ENCODE measurements around the gene MYBL2.

Gene MYBL2

DNA sequence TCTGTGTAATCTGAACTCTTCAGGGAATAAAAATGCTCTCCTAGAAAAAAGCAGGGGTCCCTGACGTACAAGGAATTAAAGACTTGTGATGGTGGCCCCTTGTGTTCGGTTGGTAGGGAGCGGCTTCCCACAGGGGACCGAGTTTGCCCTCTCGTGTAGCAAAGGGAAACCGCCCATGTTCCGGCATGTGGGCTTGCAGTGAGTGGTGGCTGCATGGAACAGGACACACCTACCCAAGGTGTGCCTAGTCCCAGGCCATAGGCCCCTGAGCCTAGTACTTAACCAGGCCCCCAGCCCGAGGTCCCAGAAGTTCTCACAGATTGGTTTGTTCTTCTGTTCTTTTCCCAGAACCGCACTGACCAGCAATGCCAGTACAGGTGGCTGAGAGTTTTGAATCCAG lies 15.5 kb downstream of the MYBL2 start:
- H3K9me3 ChIP-seq (ENCODE audit: control insufficient read depth, insufficient read depth, low read depth, low read length), result no peaks in the 10 kb centered on the region
- no peak overlapping the region for H3K4me3 ChIP-seq (ENCODE audit: low read depth, low read length)
- no peak overlapping the region for H3K27ac ChIP-seq (ENCODE audit: low read depth, low read length)
- no peaks in the 10 kb centered on the region for H3K27me3 ChIP-seq (ENCODE audit: control insufficient read depth, insufficient read depth, low read length)
- H3K9ac ChIP-seq (ENCODE audit: low read length), result no peak overlapping the region
- peaks cover 63% of the 10 kb centered on the region for H3K36me3 ChIP-seq (ENCODE audit: control insufficient read depth, insufficient read depth, low read length)
- H3K4me1 ChIP-seq (ENCODE audit: control insufficient read depth, insufficient read depth, low read length), result no peaks in the 10 kb centered on the region

DNA sequence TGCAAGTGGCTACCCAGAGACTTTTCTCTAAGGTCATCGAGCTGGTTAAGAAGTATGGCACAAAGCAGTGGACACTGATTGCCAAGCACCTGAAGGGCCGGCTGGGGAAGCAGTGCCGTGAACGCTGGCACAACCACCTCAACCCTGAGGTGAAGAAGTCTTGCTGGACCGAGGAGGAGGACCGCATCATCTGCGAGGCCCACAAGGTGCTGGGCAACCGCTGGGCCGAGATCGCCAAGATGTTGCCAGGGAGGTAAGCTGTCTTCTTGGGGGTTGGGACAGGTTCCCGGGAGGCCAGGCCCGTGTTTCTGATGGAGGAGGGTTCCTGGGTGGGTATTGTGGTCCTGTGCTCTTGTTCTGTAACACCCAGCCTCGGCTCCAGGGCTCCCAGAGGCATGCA lies 19.9 kb downstream of the MYBL2 start:
- no peak overlapping the region for H3K27ac ChIP-seq (ENCODE audit: low read depth, low read length)
- H3K9me3 ChIP-seq (ENCODE audit: control insufficient read depth, insufficient read depth, low read depth, low read length), result no peaks in the 10 kb centered on the region
- no peaks in the 10 kb centered on the region for H3K4me1 ChIP-seq (ENCODE audit: control insufficient read depth, insufficient read depth, low read length)
- H3K9ac ChIP-seq (ENCODE audit: low read length), result no peak overlapping the region
- peaks cover 69% of the 10 kb centered on the region for H3K36me3 ChIP-seq (ENCODE audit: control insufficient read depth, insufficient read depth, low read length)
- no peaks in the 10 kb centered on the region for H3K27me3 ChIP-seq (ENCODE audit: control insufficient read depth, insufficient read depth, low read length)
- no peak overlapping the region for H3K4me3 ChIP-seq (ENCODE audit: low read depth, low read length)

DNA sequence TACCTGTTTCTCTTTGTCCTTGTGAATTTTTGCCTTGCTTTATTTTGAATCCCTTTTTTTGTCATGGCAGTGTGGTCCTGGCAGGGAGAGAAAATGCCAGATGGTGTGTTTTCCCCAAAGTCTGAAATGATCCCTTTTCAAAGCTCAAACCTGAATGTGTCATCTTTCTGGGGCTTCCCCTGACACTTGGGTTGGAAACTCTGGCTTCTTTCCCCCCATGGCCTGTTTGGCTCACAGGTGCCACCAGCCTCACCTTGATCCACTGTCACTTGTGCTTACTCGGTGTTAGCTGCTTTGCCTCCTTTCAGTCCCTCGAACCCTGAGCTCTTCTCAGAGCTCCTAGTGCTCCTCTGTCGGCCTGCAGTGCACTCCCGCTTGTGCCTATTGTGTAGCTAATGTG lies 22.3 kb downstream of the MYBL2 start:
- no peaks in the 10 kb centered on the region for H3K27me3 ChIP-seq (ENCODE audit: control insufficient read depth, insufficient read depth, low read length)
- no peak overlapping the region for H3K9ac ChIP-seq (ENCODE audit: low read length)
- H3K4me1 ChIP-seq (ENCODE audit: control insufficient read depth, insufficient read depth, low read length), result no peaks in the 10 kb centered on the region
- no peak overlapping the region for H3K27ac ChIP-seq (ENCODE audit: low read depth, low read length)
- H3K4me3 ChIP-seq (ENCODE audit: low read depth, low read length), result no peak overlapping the region
- no peaks in the 10 kb centered on the region for H3K9me3 ChIP-seq (ENCODE audit: control insufficient read depth, insufficient read depth, low read depth, low read length)
- peaks cover 70% of the 10 kb centered on the region for H3K36me3 ChIP-seq (ENCODE audit: control insufficient read depth, insufficient read depth, low read length)

DNA sequence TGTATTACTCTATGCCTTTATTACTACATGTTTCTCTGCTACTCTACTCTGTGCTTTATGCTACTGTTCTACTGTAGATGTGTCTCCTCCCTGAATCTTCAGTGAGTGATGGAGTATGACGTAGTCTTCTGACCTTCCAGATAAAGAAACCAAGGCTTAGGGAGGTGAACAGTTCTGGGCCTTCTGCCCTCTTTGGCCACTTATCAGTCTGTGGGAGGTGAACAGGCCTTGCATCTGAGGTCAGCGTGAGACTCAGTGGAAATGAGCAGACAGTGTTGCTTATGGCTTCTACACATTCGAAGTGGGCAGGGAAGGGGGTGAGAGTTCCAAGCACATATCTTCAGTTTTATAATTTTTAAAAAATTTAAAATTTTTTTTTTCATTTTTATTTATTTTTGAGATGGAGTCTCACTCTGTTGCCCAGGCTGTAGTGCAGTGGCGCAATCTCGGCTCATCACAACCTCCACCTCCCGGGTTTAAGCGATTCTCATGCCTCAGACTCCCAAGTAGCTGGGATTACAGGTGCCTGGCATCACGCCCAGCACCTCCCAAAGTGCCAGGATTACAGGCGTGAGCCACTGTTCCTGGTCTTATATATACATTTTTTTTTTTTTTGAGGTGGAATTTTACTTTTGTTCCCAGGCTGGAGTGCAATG lies 24.2 kb downstream of the MYBL2 start:
- no peaks in the 10 kb centered on the region for H3K27me3 ChIP-seq (ENCODE audit: control insufficient read depth, insufficient read depth, low read length)
- no peaks in the 10 kb centered on the region for H3K4me1 ChIP-seq (ENCODE audit: control insufficient read depth, insufficient read depth, low read length)
- H3K9me3 ChIP-seq (ENCODE audit: control insufficient read depth, insufficient read depth, low read depth, low read length), result no peaks in the 10 kb centered on the region
- H3K9ac ChIP-seq (ENCODE audit: low read length), result no peak overlapping the region
- H3K36me3 ChIP-seq (ENCODE audit: control insufficient read depth, insufficient read depth, low read length), result peaks cover 79% of the 10 kb centered on the region
- no peak overlapping the region for H3K4me3 ChIP-seq (ENCODE audit: low read depth, low read length)
- no peak overlapping the region for H3K27ac ChIP-seq (ENCODE audit: low read depth, low read length)

DNA sequence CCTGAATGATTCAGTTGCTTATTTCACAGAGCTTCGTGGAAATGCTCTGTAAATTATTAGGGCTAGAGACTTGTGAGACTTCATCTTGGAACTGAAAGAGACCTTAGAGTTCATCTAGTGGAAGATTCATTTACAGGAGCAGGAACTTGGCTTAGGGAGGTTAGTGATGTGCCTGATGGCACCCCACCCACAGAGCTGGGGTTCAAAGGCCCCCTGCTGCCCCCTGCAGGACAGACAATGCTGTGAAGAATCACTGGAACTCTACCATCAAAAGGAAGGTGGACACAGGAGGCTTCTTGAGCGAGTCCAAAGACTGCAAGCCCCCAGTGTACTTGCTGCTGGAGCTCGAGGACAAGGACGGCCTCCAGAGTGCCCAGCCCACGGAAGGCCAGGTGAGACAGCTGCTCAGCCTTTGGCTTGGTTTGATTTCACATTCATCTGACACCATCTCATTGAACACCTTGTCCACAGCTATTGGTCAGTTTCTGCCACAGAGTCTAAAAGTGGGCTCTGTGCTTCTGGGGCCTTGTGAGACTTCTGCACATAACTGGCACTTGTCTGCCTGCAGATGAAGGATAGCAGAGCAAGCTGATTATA lies 25.1 kb downstream of the MYBL2 start:
- peaks cover 75% of the 10 kb centered on the region for H3K36me3 ChIP-seq (ENCODE audit: control insufficient read depth, insufficient read depth, low read length)
- H3K4me3 ChIP-seq (ENCODE audit: low read depth, low read length), result no peak overlapping the region
- H3K9ac ChIP-seq (ENCODE audit: low read length), result no peak overlapping the region
- H3K9me3 ChIP-seq (ENCODE audit: control insufficient read depth, insufficient read depth, low read depth, low read length), result no peaks in the 10 kb centered on the region
- H3K27ac ChIP-seq (ENCODE audit: low read depth, low read length), result no peak overlapping the region
- H3K27me3 ChIP-seq (ENCODE audit: control insufficient read depth, insufficient read depth, low read length), result no peaks in the 10 kb centered on the region
- no peaks in the 10 kb centered on the region for H3K4me1 ChIP-seq (ENCODE audit: control insufficient read depth, insufficient read depth, low read length)

DNA sequence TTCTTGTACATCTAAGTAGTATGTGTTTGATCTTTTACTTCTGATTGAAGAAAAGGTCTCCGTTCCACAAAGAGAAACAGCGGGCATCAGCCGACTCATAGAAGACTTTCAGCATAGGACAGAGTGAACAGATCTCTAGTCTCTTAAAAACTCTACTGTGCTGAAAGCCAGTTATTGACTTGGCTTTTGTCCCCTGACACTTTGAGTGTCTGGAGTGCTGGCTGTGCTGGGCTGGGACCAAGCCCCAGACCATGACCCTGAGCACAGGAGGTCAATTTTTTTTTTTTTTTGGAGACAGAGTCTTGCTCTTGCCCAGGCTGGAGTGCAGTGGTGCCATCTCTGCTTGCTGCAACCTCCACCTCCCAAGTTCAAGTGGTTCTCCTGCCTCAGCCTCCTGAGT lies 27.8 kb downstream of the MYBL2 start:
- H3K36me3 ChIP-seq (ENCODE audit: control insufficient read depth, insufficient read depth, low read length), result peaks cover 62% of the 10 kb centered on the region
- no peaks in the 10 kb centered on the region for H3K4me1 ChIP-seq (ENCODE audit: control insufficient read depth, insufficient read depth, low read length)
- H3K27me3 ChIP-seq (ENCODE audit: control insufficient read depth, insufficient read depth, low read length), result no peaks in the 10 kb centered on the region

DNA sequence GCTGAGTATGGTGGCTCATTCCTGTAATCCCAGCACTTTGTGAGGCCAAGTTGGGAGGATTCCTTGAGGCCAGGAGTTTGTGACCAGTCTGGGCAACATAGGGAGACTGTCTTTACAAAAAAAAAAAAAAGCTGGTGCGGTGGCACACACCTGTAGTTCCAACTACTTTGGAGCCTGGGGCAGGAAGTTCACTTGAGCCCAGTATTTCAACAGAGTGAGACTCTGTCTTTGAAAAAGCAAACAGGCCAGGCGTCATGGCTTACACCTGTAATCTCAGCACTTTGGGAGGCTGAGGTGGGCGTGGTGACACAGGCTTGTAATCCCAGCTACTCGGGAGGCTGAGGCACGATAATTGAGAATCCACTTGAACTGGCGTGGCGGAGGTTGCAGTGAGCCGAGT lies 28.7 kb downstream of the MYBL2 start:
- Histone ChIP-seq H3K9me3 (ENCODE audit: control insufficient read depth, insufficient read depth, low read depth, low read length) (no peaks in the 10 kb centered on the region), H3K36me3 (ENCODE audit: control insufficient read depth, insufficient read depth, low read length) (peaks cover 63% of the 10 kb centered on the region), H3K27ac (ENCODE audit: low read depth, low read length) (no peak overlapping the region), H3K4me3 (ENCODE audit: low read depth, low read length) (no peak overlapping the region), H3K27me3 (ENCODE audit: control insufficient read depth, insufficient read depth, low read length) (no peaks in the 10 kb centered on the region), H3K9ac (ENCODE audit: low read length) (no peak overlapping the region), H3K4me1 (ENCODE audit: control insufficient read depth, insufficient read depth, low read length) (no peaks in the 10 kb centered on the region)

More for the DNA sequence above, 27.8 kb downstream of the MYBL2 start:
- H3K4me3 ChIP-seq (ENCODE audit: low read depth, low read length), result no peak overlapping the region
- no peak overlapping the region for H3K9ac ChIP-seq (ENCODE audit: low read length)
- H3K9me3 ChIP-seq (ENCODE audit: control insufficient read depth, insufficient read depth, low read depth, low read length), result no peaks in the 10 kb centered on the region
- no peak overlapping the region for H3K27ac ChIP-seq (ENCODE audit: low read depth, low read length)

DNA sequence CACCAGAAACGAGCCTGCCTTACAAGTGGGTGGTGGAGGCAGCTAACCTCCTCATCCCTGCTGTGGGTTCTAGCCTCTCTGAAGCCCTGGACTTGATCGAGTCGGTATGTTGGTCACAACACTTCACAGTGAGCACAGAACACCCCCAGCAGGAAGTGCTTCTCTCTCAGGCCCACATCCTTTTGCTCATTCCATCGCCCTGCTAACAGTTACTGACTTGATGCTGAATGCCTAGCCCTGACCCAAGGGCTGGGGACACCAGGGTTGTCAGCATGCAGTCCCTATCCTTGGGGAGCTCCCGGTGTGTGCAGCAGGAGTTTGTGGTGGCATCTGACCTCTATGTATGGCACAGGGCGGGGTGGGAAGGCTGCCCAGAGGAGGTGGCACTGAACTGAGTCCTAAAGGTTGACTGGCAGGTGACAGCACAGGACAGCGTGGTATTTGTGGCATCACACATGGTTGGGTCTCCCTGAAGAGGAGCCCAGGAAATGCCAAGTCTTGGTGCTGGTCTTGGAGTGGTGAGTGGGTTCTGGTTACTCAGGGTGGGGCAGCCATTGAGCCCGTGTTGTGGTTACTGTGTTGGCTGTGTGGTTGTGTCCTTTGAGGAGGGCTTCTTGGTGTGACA lies 33.1 kb downstream of the MYBL2 start:
- no peaks in the 10 kb centered on the region for H3K4me1 ChIP-seq (ENCODE audit: control insufficient read depth, insufficient read depth, low read length)
- no peaks in the 10 kb centered on the region for H3K27me3 ChIP-seq (ENCODE audit: control insufficient read depth, insufficient read depth, low read length)
- no peak overlapping the region for H3K27ac ChIP-seq (ENCODE audit: low read depth, low read length)
- H3K4me3 ChIP-seq (ENCODE audit: low read depth, low read length), result no peak overlapping the region
- no peak overlapping the region for H3K9ac ChIP-seq (ENCODE audit: low read length)
- peaks cover 67% of the 10 kb centered on the region for H3K36me3 ChIP-seq (ENCODE audit: control insufficient read depth, insufficient read depth, low read length)
- no peaks in the 10 kb centered on the region for H3K9me3 ChIP-seq (ENCODE audit: control insufficient read depth, insufficient read depth, low read depth, low read length)

DNA sequence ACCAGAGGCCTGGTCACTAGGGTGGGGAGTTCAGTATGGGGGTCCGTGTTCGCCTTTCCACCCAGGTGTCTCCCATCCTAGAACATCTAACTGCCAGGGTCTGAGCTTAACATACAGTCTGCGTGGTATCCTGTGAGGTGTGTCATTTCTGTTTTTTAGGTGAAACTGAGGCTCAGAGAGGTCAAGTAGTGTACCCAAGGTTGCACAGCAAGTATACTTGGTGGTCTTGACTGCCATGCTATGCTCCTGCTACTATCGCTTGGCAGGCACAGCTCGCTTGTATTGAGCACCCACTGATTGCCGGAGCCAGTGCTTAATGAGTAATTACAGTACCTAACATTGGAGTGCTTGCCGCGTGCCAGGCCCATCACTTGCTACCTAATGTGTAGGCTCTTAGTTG lies 33.7 kb downstream of the MYBL2 start:
- Histone ChIP-seq H3K9me3 (ENCODE audit: control insufficient read depth, insufficient read depth, low read depth, low read length) (no peaks in the 10 kb centered on the region), H3K9ac (ENCODE audit: low read length) (no peak overlapping the region), H3K27me3 (ENCODE audit: control insufficient read depth, insufficient read depth, low read length) (no peaks in the 10 kb centered on the region), H3K27ac (ENCODE audit: low read depth, low read length) (no peak overlapping the region), H3K36me3 (ENCODE audit: control insufficient read depth, insufficient read depth, low read length) (peaks cover 70% of the 10 kb centered on the region), H3K4me1 (ENCODE audit: control insufficient read depth, insufficient read depth, low read length) (no peaks in the 10 kb centered on the region), H3K4me3 (ENCODE audit: low read depth, low read length) (no peak overlapping the region)

DNA sequence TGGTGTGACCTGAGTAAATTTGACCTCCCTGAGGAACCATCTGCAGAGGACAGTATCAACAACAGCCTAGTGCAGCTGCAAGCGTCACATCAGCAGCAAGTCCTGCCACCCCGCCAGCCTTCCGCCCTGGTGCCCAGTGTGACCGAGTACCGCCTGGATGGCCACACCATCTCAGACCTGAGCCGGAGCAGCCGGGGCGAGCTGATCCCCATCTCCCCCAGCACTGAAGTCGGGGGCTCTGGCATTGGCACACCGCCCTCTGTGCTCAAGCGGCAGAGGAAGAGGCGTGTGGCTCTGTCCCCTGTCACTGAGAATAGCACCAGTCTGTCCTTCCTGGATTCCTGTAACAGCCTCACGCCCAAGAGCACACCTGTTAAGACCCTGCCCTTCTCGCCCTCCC lies 35.6 kb downstream of the MYBL2 start:
- no peaks in the 10 kb centered on the region for H3K9me3 ChIP-seq (ENCODE audit: control insufficient read depth, insufficient read depth, low read depth, low read length)
- no peak overlapping the region for H3K4me3 ChIP-seq (ENCODE audit: low read depth, low read length)
- H3K36me3 ChIP-seq (ENCODE audit: control insufficient read depth, insufficient read depth, low read length), result peaks cover 71% of the 10 kb centered on the region

DNA sequence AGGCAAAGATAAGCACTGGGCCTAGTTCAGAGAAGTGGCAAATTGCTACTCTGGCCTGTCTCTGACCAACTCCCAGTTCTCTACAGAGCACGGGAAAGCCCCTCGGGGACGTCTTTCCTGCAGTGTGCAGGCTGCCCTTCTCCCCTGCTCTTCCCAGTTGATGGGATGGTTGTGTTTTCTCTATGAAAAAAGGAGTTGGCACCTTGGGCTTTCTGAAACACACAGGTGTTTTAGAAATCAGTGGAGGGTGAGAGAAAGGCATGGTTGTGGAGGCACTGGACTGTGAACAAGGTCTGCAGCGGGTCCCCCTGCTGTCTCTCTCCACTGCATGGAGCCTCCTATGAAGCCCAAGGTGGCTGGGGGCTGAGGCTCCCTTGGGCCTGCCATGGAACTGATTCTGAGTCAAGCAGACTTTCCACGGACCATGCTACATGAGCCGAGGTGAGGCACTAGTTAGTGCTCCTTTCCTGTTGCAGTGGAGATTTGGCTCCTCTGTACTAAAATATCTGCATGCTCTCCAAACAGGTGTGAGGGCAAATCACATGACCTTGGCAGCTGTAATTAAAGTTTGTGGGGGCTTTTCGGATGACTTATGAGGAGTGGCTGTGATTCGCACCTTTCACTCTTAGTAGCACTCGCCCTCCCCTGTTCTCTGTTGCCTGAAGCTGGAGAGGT lies 43.6 kb downstream of the MYBL2 start:
- H3K36me3 ChIP-seq (ENCODE audit: control insufficient read depth, insufficient read depth, low read length), result peaks cover 90% of the 10 kb centered on the region
- no peak overlapping the region for H3K27ac ChIP-seq (ENCODE audit: low read depth, low read length)
- no peak overlapping the region for H3K4me3 ChIP-seq (ENCODE audit: low read depth, low read length)
- no peaks in the 10 kb centered on the region for H3K27me3 ChIP-seq (ENCODE audit: control insufficient read depth, insufficient read depth, low read length)
- H3K4me1 ChIP-seq (ENCODE audit: control insufficient read depth, insufficient read depth, low read length), result no peaks in the 10 kb centered on the region
- H3K9me3 ChIP-seq (ENCODE audit: control insufficient read depth, insufficient read depth, low read depth, low read length), result no peaks in the 10 kb centered on the region
- H3K9ac ChIP-seq (ENCODE audit: low read length), result no peak overlapping the region

More for the DNA sequence above, 35.6 kb downstream of the MYBL2 start:
- no peaks in the 10 kb centered on the region for H3K27me3 ChIP-seq (ENCODE audit: control insufficient read depth, insufficient read depth, low read length)
- H3K9ac ChIP-seq (ENCODE audit: low read length), result no peak overlapping the region
- no peaks in the 10 kb centered on the region for H3K4me1 ChIP-seq (ENCODE audit: control insufficient read depth, insufficient read depth, low read length)
- H3K27ac ChIP-seq (ENCODE audit: low read depth, low read length), result no peak overlapping the region

Data from HUES6 (cell line).